ENCODE results near the gene NPB.
A peak's percentile ranks its signal among the peaks of the same experiment; 100 is the strongest.

NPB gene

GRCh38 chr17:81931557-81932332 lies 29.7 kb downstream of the NPB start:
- WGBS (ENCODE audit: insufficient coverage) = 52% methylated on average over 9 of the region's 15 CpGs
- Histone ChIP-seq H3K4me1 (ENCODE audit: control extremely low read depth in 1 of 4, control insufficient read depth in 4 of 4, insufficient read depth in 4 of 4, low read length in 3 of 4) (peaks cover 0 to 38% (median 26%) of the 10 kb centered on the region in 4 experiments), H3K36me3 (ENCODE audit: control insufficient read depth in 4 of 4, insufficient read depth in 4 of 4, low read length in 3 of 4) (peaks cover 0 to 3% (median 0%) of the 10 kb centered on the region in 4 experiments), H3K27ac (ENCODE audit: insufficient read depth in 1 of 2, low read depth in 1 of 2, low read length in 2 of 2, poor library complexity in 1 of 2, severe bottlenecking in 2 of 2) (no peak overlapping the region), H3K9me3 (ENCODE audit: control extremely low read depth in 1 of 5, control insufficient read depth in 4 of 5, insufficient read depth in 2 of 5, low read depth in 1 of 5, low read length in 4 of 5) (no peaks in the 10 kb centered on the region), H3K27me3 (replicated peaks in 2 of 5; ENCODE audit: control insufficient read depth in 4 of 5, insufficient read depth in 5 of 5, low read length in 4 of 5) (peaks cover 0 to 24% (median 13%) of the 10 kb centered on the region in 5 experiments), H3K4me3 (ENCODE audit: control insufficient read depth in 1 of 7, extremely low read depth in 1 of 7, insufficient read depth in 4 of 7, low read depth in 2 of 7, low read length in 6 of 7) (peak overlapping the region in 1 of 7 experiments; percentile 11)
- ChIA-PET POLR2A (no interaction called here), CTCF (no interaction called here)
- no peak for DNase-seq

DNA sequence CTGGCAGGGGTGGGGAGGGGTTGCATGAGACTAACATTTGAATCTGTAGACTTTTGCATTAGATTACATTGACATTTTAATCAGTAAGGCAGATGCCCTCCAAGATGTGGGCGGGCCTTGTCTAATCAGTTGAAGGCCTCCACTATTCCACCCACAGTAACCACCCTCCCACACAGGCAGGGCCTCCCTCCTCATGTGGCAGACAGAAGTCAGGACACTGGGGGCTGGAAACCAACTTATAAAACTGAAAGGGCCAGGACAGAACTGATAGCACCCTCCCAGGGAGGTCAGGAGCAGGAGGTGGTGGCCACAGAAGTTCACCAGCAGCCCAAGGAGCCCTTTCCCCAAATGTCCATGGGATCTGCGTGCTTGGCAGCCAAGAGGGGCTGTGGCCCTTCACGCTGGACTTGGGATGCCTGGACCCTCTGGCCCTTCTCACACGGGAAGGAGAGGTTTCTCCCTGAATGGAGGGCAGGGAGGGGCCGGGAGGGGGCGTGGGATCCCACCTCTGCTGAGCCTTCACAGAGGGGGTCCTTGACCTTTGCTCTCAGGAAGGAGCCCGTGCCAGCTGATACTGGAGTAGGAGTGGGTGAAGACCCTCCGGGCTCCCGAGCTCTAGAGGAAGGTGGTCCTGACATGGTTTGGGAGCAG lies 30.4 kb downstream of the NPB start:
- H3K4me3 ChIP-seq (ENCODE audit: control insufficient read depth in 1 of 7, extremely low read depth in 1 of 7, insufficient read depth in 4 of 7, low read depth in 2 of 7, low read length in 6 of 7) = no peak overlapping the region
- peaks cover 0 to 43% (median 32%) of the 10 kb centered on the region in 4 experiments for H3K4me1 ChIP-seq (ENCODE audit: control extremely low read depth in 1 of 4, control insufficient read depth in 4 of 4, insufficient read depth in 4 of 4, low read length in 3 of 4)
- 100% methylated on average over 8 of the region's 9 CpGs for WGBS (ENCODE audit: insufficient coverage)
- DNase-seq = no peak
- peaks cover 0 to 24% (median 13%) of the 10 kb centered on the region in 5 experiments for H3K27me3 ChIP-seq (replicated peaks in 2 of 5; ENCODE audit: control insufficient read depth in 4 of 5, insufficient read depth in 5 of 5, low read length in 4 of 5)
- H3K9me3 ChIP-seq (ENCODE audit: control extremely low read depth in 1 of 5, control insufficient read depth in 4 of 5, insufficient read depth in 2 of 5, low read depth in 1 of 5, low read length in 4 of 5) = no peaks in the 10 kb centered on the region
- H3K27ac ChIP-seq (ENCODE audit: insufficient read depth in 1 of 2, low read depth in 1 of 2, low read length in 2 of 2, poor library complexity in 1 of 2, severe bottlenecking in 2 of 2) = no peak overlapping the region
- peaks cover 0 to 3% (median 0%) of the 10 kb centered on the region in 4 experiments for H3K36me3 ChIP-seq (ENCODE audit: control insufficient read depth in 4 of 4, insufficient read depth in 4 of 4, low read length in 3 of 4)
- POLR2A ChIA-PET = no interaction called here
- CTCF ChIA-PET = interaction anchor here (1.7 kb wide), 1 partner anchor 88 kb away, joined by 4 read pairs; no protein-coding TSS in a partner anchor

DNA sequence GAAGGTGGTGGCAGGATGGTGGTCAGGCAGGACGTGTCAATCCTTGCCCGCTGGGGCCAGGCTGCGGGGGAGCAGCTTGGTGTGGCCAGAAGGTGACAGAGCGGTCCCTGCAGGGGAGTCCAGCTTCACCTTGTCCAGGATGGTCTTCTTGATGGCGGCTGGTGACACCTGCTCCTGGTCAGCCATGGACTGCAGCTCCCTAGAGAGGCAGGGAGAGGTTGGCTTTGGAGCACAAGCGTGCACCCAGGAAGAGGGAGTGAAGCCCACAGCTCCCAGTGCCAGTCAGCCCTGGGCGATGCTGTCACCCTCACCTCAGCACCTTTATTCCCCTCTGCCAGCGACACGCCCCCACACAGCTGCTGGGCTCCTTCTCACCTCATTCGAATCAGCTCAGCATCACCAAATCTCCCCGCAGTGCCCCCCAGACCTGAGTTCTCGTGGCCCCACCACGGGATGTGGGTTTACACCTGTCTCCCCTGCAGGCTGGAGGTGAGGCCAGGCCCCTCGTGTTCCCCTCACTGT lies 31.2 kb downstream of the NPB start:
- Histone ChIP-seq H3K27me3 (replicated peaks in 2 of 5; ENCODE audit: control insufficient read depth in 4 of 5, insufficient read depth in 5 of 5, low read length in 4 of 5) (peaks cover 0 to 21% (median 12%) of the 10 kb centered on the region in 5 experiments), H3K4me1 (ENCODE audit: control extremely low read depth in 1 of 4, control insufficient read depth in 4 of 4, insufficient read depth in 4 of 4, low read length in 3 of 4) (peaks cover 0 to 42% (median 30%) of the 10 kb centered on the region in 4 experiments), H3K36me3 (ENCODE audit: control insufficient read depth in 4 of 4, insufficient read depth in 4 of 4, low read length in 3 of 4) (peaks cover 0 to 3% (median 0%) of the 10 kb centered on the region in 4 experiments), H3K27ac (ENCODE audit: insufficient read depth in 1 of 2, low read depth in 1 of 2, low read length in 2 of 2, poor library complexity in 1 of 2, severe bottlenecking in 2 of 2) (no peak overlapping the region), H3K9me3 (ENCODE audit: control extremely low read depth in 1 of 5, control insufficient read depth in 4 of 5, insufficient read depth in 2 of 5, low read depth in 1 of 5, low read length in 4 of 5) (no peaks in the 10 kb centered on the region), H3K4me3 (ENCODE audit: control insufficient read depth in 1 of 7, extremely low read depth in 1 of 7, insufficient read depth in 4 of 7, low read depth in 2 of 7, low read length in 6 of 7) (no peak overlapping the region)
- ChIA-PET CTCF (interaction anchor here (1.7 kb wide), 1 partner anchor 87 kb away, joined by 4 read pairs; no protein-coding TSS in a partner anchor), POLR2A (no interaction called here)
- no peak for DNase-seq
- 96% methylated on average over 12 of the region's 14 CpGs for WGBS (ENCODE audit: insufficient coverage)

DNA sequence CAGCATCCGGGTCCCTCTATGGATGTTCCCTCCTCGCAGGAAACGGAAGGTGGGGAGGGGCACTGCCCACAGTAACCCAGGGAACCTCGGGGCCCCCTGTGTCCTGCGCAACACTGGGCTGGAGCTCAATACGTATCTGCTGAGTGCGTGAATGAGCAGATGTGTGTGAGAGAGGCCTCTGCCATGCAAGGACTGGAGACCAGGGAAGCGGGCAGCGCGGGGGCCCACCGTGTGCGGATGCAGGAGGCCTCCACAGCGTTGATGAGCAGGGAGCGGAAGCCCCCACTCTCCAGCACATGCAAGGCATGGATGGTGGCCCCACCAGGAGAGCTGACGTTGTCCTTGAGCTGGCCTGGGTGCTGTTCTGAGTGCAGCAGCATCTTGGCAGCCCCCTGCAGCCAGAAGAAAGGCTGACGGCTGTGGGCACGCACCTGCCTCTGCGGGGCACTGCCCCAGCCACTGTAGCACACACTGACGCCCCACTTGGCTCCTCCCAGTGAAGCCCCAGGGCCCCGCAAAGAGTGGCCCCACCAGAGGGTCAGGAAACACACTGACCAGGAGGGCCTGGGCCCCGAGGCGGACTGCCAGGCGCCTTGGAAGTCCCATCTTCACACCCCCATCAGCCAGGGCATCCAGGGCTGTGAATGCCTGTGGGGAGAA lies 32.2 kb downstream of the NPB start:
- ChIA-PET POLR2A (no interaction called here), CTCF (interaction anchor here (0.9 to 1.7 kb wide), 3 partner anchors 65 to 89 kb away, joined by 3 to 4 read pairs (median 3); partner anchors contain the start of genes CENPX and LRRC45)
- H3K9me3 ChIP-seq (ENCODE audit: control extremely low read depth in 1 of 5, control insufficient read depth in 4 of 5, insufficient read depth in 2 of 5, low read depth in 1 of 5, low read length in 4 of 5) = no peaks in the 10 kb centered on the region
- H3K27me3 ChIP-seq (replicated peaks in 2 of 5; ENCODE audit: control insufficient read depth in 4 of 5, insufficient read depth in 5 of 5, low read length in 4 of 5) = peaks cover 0 to 11% (median 6%) of the 10 kb centered on the region in 5 experiments
- WGBS (ENCODE audit: insufficient coverage) = 95% methylated on average over 18 of the region's 23 CpGs
- no peak for DNase-seq
- H3K27ac ChIP-seq (ENCODE audit: insufficient read depth in 1 of 2, low read depth in 1 of 2, low read length in 2 of 2, poor library complexity in 1 of 2, severe bottlenecking in 2 of 2) = no peak overlapping the region
- no peak overlapping the region for H3K4me3 ChIP-seq (ENCODE audit: control insufficient read depth in 1 of 7, extremely low read depth in 1 of 7, insufficient read depth in 4 of 7, low read depth in 2 of 7, low read length in 6 of 7)
- H3K36me3 ChIP-seq (ENCODE audit: control insufficient read depth in 4 of 4, insufficient read depth in 4 of 4, low read length in 3 of 4) = peaks cover 0 to 3% (median 0%) of the 10 kb centered on the region in 4 experiments
- peaks cover 0 to 39% (median 29%) of the 10 kb centered on the region in 4 experiments for H3K4me1 ChIP-seq (ENCODE audit: control extremely low read depth in 1 of 4, control insufficient read depth in 4 of 4, insufficient read depth in 4 of 4, low read length in 3 of 4)

- Histone ChIP-seq H3K4me1 (ENCODE audit: control extremely low read depth in 1 of 4, control insufficient read depth in 4 of 4, insufficient read depth in 4 of 4, low read length in 3 of 4) (peaks cover 0 to 46% (median 35%) of the 10 kb centered on the region in 4 experiments), H3K27me3 (replicated peaks in 2 of 5; ENCODE audit: control insufficient read depth in 4 of 5, insufficient read depth in 5 of 5, low read length in 4 of 5) (peaks cover 0 to 3% (median 0%) of the 10 kb centered on the region in 5 experiments), H3K4me3 (ENCODE audit: control insufficient read depth in 1 of 7, extremely low read depth in 1 of 7, insufficient read depth in 4 of 7, low read depth in 2 of 7, low read length in 6 of 7) (no peak overlapping the region), H3K36me3 (ENCODE audit: control insufficient read depth in 4 of 4, insufficient read depth in 4 of 4, low read length in 3 of 4) (peaks cover 0 to 3% (median 0%) of the 10 kb centered on the region in 4 experiments), H3K27ac (ENCODE audit: insufficient read depth in 1 of 2, low read depth in 1 of 2, low read length in 2 of 2, poor library complexity in 1 of 2, severe bottlenecking in 2 of 2) (no peak overlapping the region), H3K9me3 (ENCODE audit: control extremely low read depth in 1 of 5, control insufficient read depth in 4 of 5, insufficient read depth in 2 of 5, low read depth in 1 of 5, low read length in 4 of 5) (no peaks in the 10 kb centered on the region)
- CTCF ChIA-PET = interaction anchor here (0.9 to 1.3 kb wide), 3 partner anchors 65 to 102 kb away, joined by 3 read pairs; partner anchors contain the start of genes CENPX, DCXR and LRRC45
- POLR2A ChIA-PET = no interaction called here
- WGBS (ENCODE audit: insufficient coverage) = 97% methylated on average over 34 of the region's 38 CpGs
- DNase-seq = no peak
Measured at GRCh38 chr17:81934850-81935708, 33.0 kb downstream of the NPB start.

DNA sequence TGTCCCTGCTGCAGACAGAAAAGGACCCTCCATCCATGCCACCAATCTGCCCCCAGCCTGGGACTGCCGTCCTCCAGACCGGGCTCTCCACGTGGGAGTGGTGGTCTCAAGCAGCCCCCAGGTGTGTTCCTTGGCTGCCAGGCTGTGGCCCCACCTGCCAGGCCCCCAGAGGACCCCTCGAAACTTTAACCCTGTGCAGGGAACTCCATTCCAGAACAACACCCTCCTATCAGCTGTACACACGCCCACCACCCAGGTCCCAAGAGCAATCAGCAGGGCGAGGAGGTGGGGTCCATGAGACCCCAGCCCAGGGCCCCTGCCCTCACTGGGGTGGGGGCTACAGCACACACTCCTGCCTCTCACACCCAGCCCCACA lies 33.7 kb downstream of the NPB start:
- Histone ChIP-seq H3K4me3 (ENCODE audit: control insufficient read depth in 1 of 7, extremely low read depth in 1 of 7, insufficient read depth in 4 of 7, low read depth in 2 of 7, low read length in 6 of 7) (no peak overlapping the region), H3K27ac (ENCODE audit: insufficient read depth in 1 of 2, low read depth in 1 of 2, low read length in 2 of 2, poor library complexity in 1 of 2, severe bottlenecking in 2 of 2) (no peak overlapping the region), H3K4me1 (ENCODE audit: control extremely low read depth in 1 of 4, control insufficient read depth in 4 of 4, insufficient read depth in 4 of 4, low read length in 3 of 4) (peaks cover 0 to 44% (median 34%) of the 10 kb centered on the region in 4 experiments), H3K27me3 (replicated peaks in 2 of 5; ENCODE audit: control insufficient read depth in 4 of 5, insufficient read depth in 5 of 5, low read length in 4 of 5) (peaks cover 0 to 2% (median 0%) of the 10 kb centered on the region in 5 experiments), H3K36me3 (ENCODE audit: control insufficient read depth in 4 of 4, insufficient read depth in 4 of 4, low read length in 3 of 4) (peaks cover 0 to 3% (median 0%) of the 10 kb centered on the region in 4 experiments), H3K9me3 (ENCODE audit: control extremely low read depth in 1 of 5, control insufficient read depth in 4 of 5, insufficient read depth in 2 of 5, low read depth in 1 of 5, low read length in 4 of 5) (no peaks in the 10 kb centered on the region)
- POLR2A ChIA-PET = no interaction called here
- CTCF ChIA-PET = interaction anchor here (0.9 kb wide), 1 partner anchor 102 kb away, joined by 3 read pairs; the partner anchor contains the start of gene DCXR
- 90% methylated on average over 3 of the region's 6 CpGs for WGBS (ENCODE audit: insufficient coverage)
- DNase-seq = no peak
